CD4-positive, alpha-beta T cell (primary cell): ENCODE results near the gene COPG2. TPM values are rescaled to one million over a fixed set of nuclear protein-coding genes. Genes with fewer than 3 reads are reported as not detected.

Source experiments
- ATAC-seq: fragments of 200-7000 bp; cut with Tn5 transposase; one replicate; pipeline ENCODE4 v1.10.0; 2022; ENCODE audit warnings: mild to moderate bottlenecking; ENCODE audit not compliant: poor library complexity
- CTCF ChIA-PET: fragments of 350-600 bp; sonication (Branson Sonifier 250); formaldehyde crosslinking; loops from one replicate; lab custom pipeline; 2021; ENCODE audit warnings: antibody characterized with exemption, inconsistent platforms; lab: Charles Lee
- POLR2A ChIA-PET: fragments of 350-600 bp; sonication (Branson Sonifier 250); formaldehyde crosslinking; loops from one replicate; lab custom pipeline; 2021; ENCODE audit warnings: antibody characterized with exemption, inconsistent platforms; lab: Charles Lee
- DNase-seq, 14 experiments: peaks; one replicate each; pipeline ENCODE4 v3.0.0-alpha.2; 2013 to 2020; ENCODE audit warnings: mixed read lengths in 2 of 14
- H3K27ac ChIP-seq, 2 donors: one replicate each; pipeline versions ENCODE4 v1.5.1 to v1.7.0; 2013; ENCODE audit warnings: low read length in 2 of 2, low read depth in 1 of 2, mild to moderate bottlenecking in 1 of 2
- H3K27me3 ChIP-seq, 2 experiments: 1 replicate in 1 of 2; 2 replicates in 1 of 2; pipeline versions ENCODE4 v1.6.1 to v1.7.0; 2013; ENCODE audit warnings: low read length in 2 of 2, control low read depth in 1 of 2, mild to moderate bottlenecking in 1 of 2, moderate library complexity in 1 of 2; ENCODE audit not compliant: insufficient read depth in 2 of 2, control insufficient read depth in 1 of 2
- H3K36me3 ChIP-seq: one replicate; pipeline ENCODE4 v1.6.1; 2013; ENCODE audit warnings: low read length, control low read depth; ENCODE audit not compliant: insufficient read depth
- H3K4me1 ChIP-seq: one replicate; pipeline ENCODE4 v1.6.1; 2013; ENCODE audit warnings: low read length, control low read depth; ENCODE audit not compliant: insufficient read depth
- H3K4me3 ChIP-seq: one replicate; pipeline ENCODE4 v1.5.1; 2013; ENCODE audit warnings: mild to moderate bottlenecking, low read length, moderate library complexity
- H3K9me3 ChIP-seq, 2 experiments: 1 replicate in 1 of 2; 2 replicates in 1 of 2; pipeline versions ENCODE4 v1.6.1 to v1.7.0; 2013; ENCODE audit warnings: low read length in 2 of 2, mild to moderate bottlenecking in 2 of 2, control low read depth in 1 of 2, moderate library complexity in 1 of 2; ENCODE audit not compliant: control insufficient read depth in 1 of 2, insufficient read depth in 1 of 2
- H3K27ac Mint-ChIP-seq: one replicate; pipeline ENCODE4 v1.8.0; 2020; ENCODE audit warnings: mixed read lengths
- H3K27me3 Mint-ChIP-seq: one replicate; pipeline ENCODE4 v1.8.0; 2021; ENCODE audit warnings: mixed read lengths
- H3K36me3 Mint-ChIP-seq: one replicate; pipeline ENCODE4 v1.8.0; 2021; ENCODE audit warnings: low read depth, mixed read lengths
- H3K4me1 Mint-ChIP-seq: one replicate; pipeline ENCODE4 v1.8.0; 2021; ENCODE audit warnings: low read depth, mixed read lengths
- H3K4me3 Mint-ChIP-seq: one replicate; pipeline ENCODE4 v1.8.0; 2020; ENCODE audit warnings: mild to moderate bottlenecking, mixed read lengths
- H3K9me3 Mint-ChIP-seq: one replicate; pipeline ENCODE4 v1.8.0; 2020; ENCODE audit warnings: mixed read lengths
- CTCF ChIP-seq: fragments of 200-600 bp; IDR thresholded peaks from one replicate; pipeline ENCODE4 v1.8.0; 2022; ENCODE audit warnings: antibody characterized with exemption, mild to moderate bottlenecking
- intact Hi-C, 2 experiments: fragments of 100-400 bp; cut with DNase I in 1 of 2; cut with micrococcal nuclease in 1 of 2; formaldehyde crosslinking; loops; one replicate each; pipeline versions ENCODE4 v1.15.1 to v1.9.0; 2023 to 2025; cut with DNase I, micrococcal nuclease
- total RNA-seq, 174 experiments: library from RNA in 2 of 174; stranded (reverse) in 2 of 174; gene quantifications; one replicate each; pipeline ENCODE4 v1.2.3 and lab custom pipeline; 2021 to 2026

The COPG2 gene
- total RNA-seq, 2 experiments from 2014 or later: 4.1 to 4.3 TPM

- peaks cover 0 to 24% of the 10 kb centered on the region in 2 experiments for H3K9me3 ChIP-seq
- intact Hi-C loops: loop anchor here in 1 of 2 experiments (5.0 kb wide), 1 partner anchor 420 kb away; the partner anchor contains the start of gene KLHDC10
- POLR2A ChIA-PET: no interaction called here
- no peaks in the 10 kb centered on the region for H3K36me3 ChIP-seq
- Mint-ChIP-seq H3K27me3 (peaks cover 62% of the 10 kb centered on the region), H3K9me3 (no peaks in the 10 kb centered on the region), H3K36me3 (peaks cover under 1% of the 10 kb centered on the region), H3K4me3 (peak overlapping the region; percentile 69), H3K27ac (no peak overlapping the region), H3K4me1 (peaks cover 20% of the 10 kb centered on the region)
- no peak for ATAC-seq
- CTCF ChIA-PET: no interaction called here
- no peak overlapping the region for H3K27ac ChIP-seq
- TF ChIP-seq CTCF: no peak
- peak in 1 of 14 experiments; percentile 12 for DNase-seq
- peaks cover 27% of the 10 kb centered on the region for H3K4me1 ChIP-seq
- peaks cover 25 to 26% of the 10 kb centered on the region in 2 experiments for H3K27me3 ChIP-seq
- peak overlapping the region; percentile 19 for H3K4me3 ChIP-seq
Measured at GRCh38 chr7:130492523-130493274, 175.8 kb downstream of the COPG2 start.

GRCh38 chr7:130491841-130492522 lies 176.6 kb downstream of the COPG2 start, which contains the start of gene MEST:
MEST (plus strand) TSS chr7:130492085; CDS start chr7:130492314, 229 bp downstream.
- peak in 3 of 14 experiments; percentile 1 to 21 (median 10) for DNase-seq
- Histone ChIP-seq H3K9me3 (peaks cover 0 to 24% of the 10 kb centered on the region in 2 experiments), H3K36me3 (no peaks in the 10 kb centered on the region), H3K4me1 (peaks cover 27% of the 10 kb centered on the region), H3K4me3 (peak within 1 kb of the TSS; percentile 19), H3K27me3 (peaks cover 25 to 26% of the 10 kb centered on the region in 2 experiments), H3K27ac (no peak within 1 kb of the TSS)
- intact Hi-C loops: loop anchor here in 1 of 2 experiments (5.0 kb wide), 1 partner anchor 420 kb away; the partner anchor contains the start of gene KLHDC10
- TF ChIP-seq CTCF: no peak
- POLR2A ChIA-PET: no interaction called here
- ATAC-seq: peak; percentile 29
- no peak within 1 kb of the TSS for H3K27ac Mint-ChIP-seq
- H3K4me1 Mint-ChIP-seq: peaks cover 20% of the 10 kb centered on the region
- peak within 1 kb of the TSS; percentile 69 for H3K4me3 Mint-ChIP-seq
- no peaks in the 10 kb centered on the region for H3K36me3 Mint-ChIP-seq
- H3K27me3 Mint-ChIP-seq: peaks cover 66% of the 10 kb centered on the region
- CTCF ChIA-PET: no interaction called here
- H3K9me3 Mint-ChIP-seq: no peaks in the 10 kb centered on the region

DNA sequence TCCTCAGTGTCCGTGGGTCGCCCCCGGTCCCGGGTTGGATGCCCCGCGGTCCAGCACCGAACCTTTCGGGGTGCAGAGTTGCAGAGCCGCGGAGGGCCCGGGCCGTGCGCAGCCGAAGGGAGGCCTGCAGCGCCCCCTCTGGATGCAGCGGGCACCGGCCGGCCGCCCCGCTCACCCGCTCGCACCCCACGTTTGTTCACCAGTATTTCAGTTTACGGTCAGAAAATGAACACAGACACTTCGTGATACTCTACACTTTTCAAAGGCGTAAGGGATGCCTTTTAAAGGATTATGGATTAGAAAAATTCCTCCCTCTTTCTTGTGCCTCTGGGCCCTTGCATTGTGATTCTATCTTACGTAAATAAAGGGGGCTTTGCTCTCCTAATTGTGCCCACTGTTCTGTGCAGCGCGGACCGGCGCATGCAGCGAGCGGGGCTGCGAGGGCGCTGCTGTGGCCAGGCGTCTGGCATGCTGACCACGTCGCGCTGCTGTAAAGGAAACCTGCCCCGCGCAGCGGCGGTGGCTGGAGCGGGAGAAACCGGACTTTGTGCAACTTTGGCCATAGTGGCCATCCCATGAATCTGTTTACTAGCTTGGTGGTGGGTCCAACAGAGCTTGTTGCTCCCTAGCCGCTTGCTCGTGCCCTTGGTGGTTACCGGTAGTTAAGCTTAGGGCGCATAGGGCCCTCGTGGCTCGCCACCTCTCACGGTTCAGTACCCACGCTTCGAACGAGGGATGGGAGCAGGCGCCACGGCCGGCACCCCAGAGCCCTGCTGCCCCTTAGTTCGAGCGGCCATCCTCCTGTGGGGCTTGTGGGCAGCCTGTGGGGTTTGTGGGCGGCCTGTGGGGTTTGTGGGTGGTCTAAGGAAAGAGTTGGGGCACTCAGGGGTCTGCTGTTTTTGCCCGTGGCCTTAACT lies 177.4 kb downstream of the COPG2 start:
- H3K4me1 ChIP-seq: peaks cover 36% of the 10 kb centered on the region
- Mint-ChIP-seq H3K27me3 (peaks cover 70% of the 10 kb centered on the region), H3K9me3 (no peaks in the 10 kb centered on the region), H3K36me3 (no peaks in the 10 kb centered on the region), H3K27ac (no peak overlapping the region), H3K4me3 (peak overlapping the region; percentile 51), H3K4me1 (peaks cover 21% of the 10 kb centered on the region)
- H3K27me3 ChIP-seq: peaks cover 25 to 29% of the 10 kb centered on the region in 2 experiments
- H3K9me3 ChIP-seq: peaks cover 0 to 24% of the 10 kb centered on the region in 2 experiments
- peak in 7 of 14 experiments; percentile 7 to 64 (median 34) for DNase-seq
- intact Hi-C loops: loop anchor here in 1 of 2 experiments (5.0 kb wide), 1 partner anchor 419 kb away; the partner anchor contains the start of gene KLHDC10
- TF ChIP-seq CTCF: peak; percentile 20
- ChIA-PET POLR2A (no interaction called here), CTCF (no interaction called here)
- H3K4me3 ChIP-seq: peak overlapping the region; percentile 9
- H3K36me3 ChIP-seq: no peaks in the 10 kb centered on the region
- ATAC-seq: peak; percentile 39
- no peak overlapping the region for H3K27ac ChIP-seq
